ENCODE data around the gene TSPAN11.

DNA sequence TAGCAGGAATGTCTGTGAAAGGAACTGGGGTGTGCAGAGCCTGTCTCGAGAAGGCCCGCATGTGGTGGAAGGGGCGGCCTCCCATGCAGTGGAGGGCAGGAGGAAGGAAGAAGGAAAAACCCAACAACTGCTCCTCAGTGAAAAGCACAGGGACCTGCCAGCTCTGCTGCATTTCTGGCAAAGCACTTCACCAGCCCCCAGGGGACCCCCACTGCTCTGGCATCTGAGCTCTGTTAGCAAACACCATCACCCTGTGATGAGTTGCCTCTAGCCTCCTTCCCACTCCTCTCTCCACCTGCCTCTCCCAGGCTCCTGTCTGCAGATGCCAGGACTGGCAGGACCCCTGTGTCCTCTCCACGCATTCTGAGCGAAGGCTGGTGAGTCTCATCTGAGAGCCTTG, 78.1 kb downstream of the TSPAN11 start:
- TF ChIP-seq, protein P1, sequence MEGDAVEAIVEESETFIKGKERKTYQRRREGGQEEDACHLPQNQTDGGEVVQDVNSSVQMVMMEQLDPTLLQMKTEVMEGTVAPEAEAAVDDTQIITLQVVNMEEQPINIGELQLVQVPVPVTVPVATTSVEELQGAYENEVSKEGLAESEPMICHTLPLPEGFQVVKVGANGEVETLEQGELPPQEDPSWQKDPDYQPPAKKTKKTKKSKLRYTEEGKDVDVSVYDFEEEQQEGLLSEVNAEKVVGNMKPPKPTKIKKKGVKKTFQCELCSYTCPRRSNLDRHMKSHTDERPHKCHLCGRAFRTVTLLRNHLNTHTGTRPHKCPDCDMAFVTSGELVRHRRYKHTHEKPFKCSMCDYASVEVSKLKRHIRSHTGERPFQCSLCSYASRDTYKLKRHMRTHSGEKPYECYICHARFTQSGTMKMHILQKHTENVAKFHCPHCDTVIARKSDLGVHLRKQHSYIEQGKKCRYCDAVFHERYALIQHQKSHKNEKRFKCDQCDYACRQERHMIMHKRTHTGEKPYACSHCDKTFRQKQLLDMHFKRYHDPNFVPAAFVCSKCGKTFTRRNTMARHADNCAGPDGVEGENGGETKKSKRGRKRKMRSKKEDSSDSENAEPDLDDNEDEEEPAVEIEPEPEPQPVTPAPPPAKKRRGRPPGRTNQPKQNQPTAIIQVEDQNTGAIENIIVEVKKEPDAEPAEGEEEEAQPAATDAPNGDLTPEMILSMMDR (conservative IDR thresholded peaks at IDR 0.05; ENCODE audit: low read length), result no peak
- no peak for TF ChIP-seq EZH2phosphoT487 (IDR thresholded peaks at IDR 0.05; ENCODE audit: borderline replicate concordance)
